ENCODE data around the gene SLC7A14. TPM values are rescaled to one million over a fixed set of nuclear protein-coding genes. Genes with fewer than 3 reads are reported as not detected.

The SLC7A14 gene
- polyA plus RNA-seq, 3 donors, result not detected

GRCh38 chr3:170539897-170540296 lies 46.0 kb downstream of the SLC7A14 start:
- H3K36me3 Mint-ChIP-seq, result no peaks in the 10 kb centered on the region
- H3K27me3 Mint-ChIP-seq (ENCODE audit: low read depth in 3 of 3), result peaks cover 3 to 14% (median 5%) of the 10 kb centered on the region in 3 donors
- Histone ChIP-seq H3K9me3 (replicated peaks in 1 of 2; ENCODE audit: control insufficient read depth in 1 of 2, insufficient read depth in 1 of 2, low read length in 2 of 2) (no peaks in the 10 kb centered on the region), H3K36me3 (replicated peaks in 1 of 2; ENCODE audit: control insufficient read depth in 1 of 2, insufficient read depth in 2 of 2, low read length in 2 of 2) (no peaks in the 10 kb centered on the region), H3K4me3 (replicated peaks in 1 of 3; ENCODE audit: low read depth in 2 of 3, low read length in 3 of 3) (no peak overlapping the region), H3K27me3 (ENCODE audit: control insufficient read depth in 2 of 2, insufficient read depth in 2 of 2, low read length in 2 of 2) (peaks cover 0 to 2% of the 10 kb centered on the region in 2 donors), H2AFZ (ENCODE audit: insufficient read depth, low read depth, low read length, poor library complexity, severe bottlenecking) (no peak overlapping the region), H3K27ac (ENCODE audit: low read depth in 1 of 2, low read length in 2 of 2) (no peak overlapping the region), H3K4me2 (replicated peaks; ENCODE audit: extremely low read depth, low read length, poor library complexity, severe bottlenecking) (no peak overlapping the region), H3K4me1 (ENCODE audit: control insufficient read depth in 1 of 2, insufficient read depth in 2 of 2, low read length in 2 of 2) (no peaks in the 10 kb centered on the region), H3K79me2 (ENCODE audit: insufficient read depth, low read length) (no peaks in the 10 kb centered on the region), H4K20me1 (ENCODE audit: insufficient read depth, low read length) (no peaks in the 10 kb centered on the region), H3K9ac (ENCODE audit: insufficient read depth, low read length, poor library complexity, severe bottlenecking) (no peak overlapping the region)
- TF ChIP-seq CTCF (IDR thresholded peaks at IDR 0.05), result no peak
- H3K4me3 Mint-ChIP-seq, result no peak overlapping the region
- no peak for DNase-seq
- no peaks in the 10 kb centered on the region for H3K4me1 Mint-ChIP-seq
- H3K27ac Mint-ChIP-seq, result no peak overlapping the region
- intact Hi-C loops (cut with micrococcal nuclease), result no loop called here
- 80% methylated on average over 1 of the region's 3 CpGs for WGBS (ENCODE audit: insufficient coverage)
- peaks cover 0 to 5% (median 2%) of the 10 kb centered on the region in 7 donors for H3K9me3 Mint-ChIP-seq

GRCh38 chr3:170536712-170537111 lies 49.2 kb downstream of the SLC7A14 start:
- no peaks in the 10 kb centered on the region for H3K9me3 ChIP-seq (replicated peaks in 1 of 2; ENCODE audit: control insufficient read depth in 1 of 2, insufficient read depth in 1 of 2, low read length in 2 of 2)
- no peaks in the 10 kb centered on the region for H4K20me1 ChIP-seq (ENCODE audit: insufficient read depth, low read length)
- H3K27me3 ChIP-seq (ENCODE audit: control insufficient read depth in 2 of 2, insufficient read depth in 2 of 2, low read length in 2 of 2), result peaks cover 0 to 2% of the 10 kb centered on the region in 2 donors
- H3K9me3 Mint-ChIP-seq, result peaks cover 0 to 5% (median 0%) of the 10 kb centered on the region in 7 donors
- H3K36me3 Mint-ChIP-seq, result no peaks in the 10 kb centered on the region
- no peaks in the 10 kb centered on the region for H3K4me1 ChIP-seq (ENCODE audit: control insufficient read depth in 1 of 2, insufficient read depth in 2 of 2, low read length in 2 of 2)
- H3K4me2 ChIP-seq (replicated peaks; ENCODE audit: extremely low read depth, low read length, poor library complexity, severe bottlenecking), result no peak overlapping the region
- TF ChIP-seq CTCF (IDR thresholded peaks at IDR 0.05), result no peak
- H3K79me2 ChIP-seq (ENCODE audit: insufficient read depth, low read length), result no peaks in the 10 kb centered on the region
- no peaks in the 10 kb centered on the region for H3K4me1 Mint-ChIP-seq
- H3K4me3 ChIP-seq (replicated peaks in 1 of 3; ENCODE audit: low read depth in 2 of 3, low read length in 3 of 3), result no peak overlapping the region
- H3K27ac Mint-ChIP-seq, result no peak overlapping the region
- H3K4me3 Mint-ChIP-seq, result no peak overlapping the region
- H2AFZ ChIP-seq (ENCODE audit: insufficient read depth, low read depth, low read length, poor library complexity, severe bottlenecking), result no peak overlapping the region
- no peaks in the 10 kb centered on the region for H3K36me3 ChIP-seq (replicated peaks in 1 of 2; ENCODE audit: control insufficient read depth in 1 of 2, insufficient read depth in 2 of 2, low read length in 2 of 2)
- H3K27me3 Mint-ChIP-seq (ENCODE audit: low read depth in 3 of 3), result peaks cover 1 to 10% (median 5%) of the 10 kb centered on the region in 3 donors
- intact Hi-C loops (cut with micrococcal nuclease), result no loop called here
- DNase-seq, result no peak
- H3K27ac ChIP-seq (ENCODE audit: low read depth in 1 of 2, low read length in 2 of 2), result no peak overlapping the region
- H3K9ac ChIP-seq (ENCODE audit: insufficient read depth, low read length, poor library complexity, severe bottlenecking), result no peak overlapping the region
